Epithelial cell of prostate (primary cell): ENCODE data around the gene CCDC92B.
"Not testable (repeated sequence)": the region's sequence is repeated elsewhere in the genome, so short reads cannot be mapped to it uniquely, and the experiment has no call there.

Source experiments
- DNase-seq: peaks from one replicate; pipeline ENCODE4 v3.0.0-alpha.2; 2011; ENCODE audit warnings: low read depth, low spot score
- H3K27ac ChIP-seq: fragments of 450-650 bp; 2 replicates; pipeline ENCODE4 v1.5.1; 2017; ENCODE audit warnings: mild to moderate bottlenecking

Gene CCDC92B

DNA sequence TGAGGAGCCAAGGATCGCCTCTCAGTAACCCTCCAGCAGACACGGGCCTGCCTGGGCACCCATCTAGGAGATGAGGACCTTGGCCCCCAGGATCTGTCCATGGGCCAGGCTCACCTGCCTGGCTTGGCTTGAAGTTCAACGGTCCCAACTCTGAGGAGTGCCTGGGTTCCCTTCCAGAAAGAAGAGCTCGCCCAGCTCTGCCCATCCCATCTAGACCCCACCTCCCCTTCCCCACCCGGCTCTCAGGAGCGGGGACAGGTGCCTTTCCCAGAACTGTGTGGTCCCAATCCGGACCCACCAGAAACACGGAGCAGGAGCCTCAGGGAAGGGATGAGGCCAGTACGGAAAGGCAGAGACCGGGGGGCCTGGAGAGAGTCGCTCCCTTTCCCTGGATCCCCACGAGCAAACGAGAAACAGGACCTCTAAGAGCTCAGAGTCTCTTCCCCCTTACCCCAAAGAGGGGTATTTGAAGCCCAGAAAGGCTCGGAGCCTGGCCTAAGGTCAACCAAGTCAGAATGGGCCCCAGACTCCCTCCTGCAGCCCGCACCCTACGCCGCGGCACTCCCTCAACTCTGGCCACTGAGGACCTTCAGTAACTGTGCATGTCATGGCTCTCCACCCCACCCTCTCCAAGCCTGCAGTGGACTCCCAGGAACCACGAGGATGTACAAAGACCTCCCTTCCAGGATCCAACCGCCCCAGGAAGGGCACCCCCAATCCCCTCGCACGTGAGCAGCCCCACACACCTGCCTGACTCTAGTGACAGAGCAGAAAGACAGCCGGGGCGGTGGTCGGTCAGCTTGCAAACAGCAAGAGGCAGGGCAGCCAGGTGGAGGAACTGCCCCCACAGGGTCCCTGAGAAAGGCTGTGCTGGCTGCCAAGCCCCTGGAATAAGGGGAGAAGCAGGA lies 43.3 kb downstream of the CCDC92B start:
- DNase-seq, result no peak
- H3K27ac ChIP-seq, result no peak overlapping the region

- no peak for DNase-seq
- H3K27ac ChIP-seq, result no peak overlapping the region
These were observed 44.2 kb downstream of the CCDC92B start for GRCh38 chr17:2705263-2705662.

DNA sequence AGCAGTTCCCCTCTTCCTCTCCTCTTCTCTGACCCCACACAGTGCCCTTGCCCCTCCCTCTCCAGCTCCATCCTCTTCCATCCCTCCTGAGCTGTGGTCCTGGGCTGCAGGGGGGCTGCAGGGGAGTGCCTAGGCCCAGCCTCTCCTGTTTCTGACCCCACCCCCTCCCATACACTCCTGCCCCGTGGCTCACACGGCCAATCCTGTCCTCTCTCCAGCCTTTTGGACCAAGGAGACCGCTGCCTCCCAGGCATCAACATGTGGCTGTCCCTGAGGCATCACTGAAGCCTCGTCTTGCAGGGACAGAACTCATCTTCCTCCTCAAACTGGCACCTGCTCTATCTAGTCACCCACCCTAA lies 44.6 kb downstream of the CCDC92B start:
- no peak for DNase-seq
- no peak overlapping the region for H3K27ac ChIP-seq

DNA sequence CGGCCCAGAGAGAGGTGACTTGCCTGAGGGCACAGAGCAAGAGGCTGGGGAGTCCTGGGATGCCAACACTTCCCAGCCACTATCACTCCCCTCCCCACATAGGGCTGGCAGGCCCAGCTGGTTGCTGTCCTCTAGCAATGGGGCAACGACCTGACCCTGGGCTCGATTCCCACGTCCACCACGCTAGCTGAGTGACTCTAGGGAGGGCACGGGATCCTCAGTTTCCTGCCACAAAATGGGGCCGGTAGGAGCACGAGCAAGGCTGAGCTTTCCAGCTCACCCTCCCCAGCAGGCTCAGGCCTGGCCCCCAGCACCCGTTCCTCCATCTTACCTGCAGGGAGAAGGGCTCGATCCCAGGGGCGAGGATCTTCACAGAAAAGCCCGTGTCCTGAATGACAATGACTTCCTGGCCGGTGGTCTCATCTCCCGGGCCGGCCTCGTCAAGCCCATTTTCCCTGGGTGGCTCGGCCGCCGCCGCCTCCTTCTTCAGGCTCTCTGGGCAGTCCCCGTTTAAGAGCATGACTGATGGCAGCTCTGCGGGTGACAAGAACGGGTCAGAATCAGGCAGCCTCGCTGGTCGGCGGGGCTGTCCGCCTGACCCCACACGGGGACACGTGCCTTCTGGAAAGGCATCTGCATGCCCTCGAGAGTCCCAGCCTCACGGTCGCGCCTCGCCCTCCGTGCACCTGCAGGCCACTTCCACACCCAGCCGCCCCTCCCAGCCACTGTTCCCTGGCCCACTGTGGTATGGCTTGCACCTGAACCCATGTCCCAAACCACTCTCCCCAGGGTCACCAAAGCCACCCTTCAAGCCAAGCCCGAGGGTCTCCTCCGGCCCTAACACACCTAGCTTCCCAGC lies 45.2 kb downstream of the CCDC92B start:
- no peak for DNase-seq
- no peak overlapping the region for H3K27ac ChIP-seq

GRCh38 chr17:2703606-2704005 lies 45.8 kb downstream of the CCDC92B start:
- H3K27ac ChIP-seq, result no peak overlapping the region
- DNase-seq, result no peak

- DNase-seq, result no peak
- no peak overlapping the region for H3K27ac ChIP-seq
These were observed 46.3 kb downstream of the CCDC92B start for GRCh38 chr17:2703181-2703580.

GRCh38 chr17:2701996-2702741 lies 47.3 kb downstream of the CCDC92B start:
- H3K27ac ChIP-seq, result no peak overlapping the region
- no peak for DNase-seq

DNA sequence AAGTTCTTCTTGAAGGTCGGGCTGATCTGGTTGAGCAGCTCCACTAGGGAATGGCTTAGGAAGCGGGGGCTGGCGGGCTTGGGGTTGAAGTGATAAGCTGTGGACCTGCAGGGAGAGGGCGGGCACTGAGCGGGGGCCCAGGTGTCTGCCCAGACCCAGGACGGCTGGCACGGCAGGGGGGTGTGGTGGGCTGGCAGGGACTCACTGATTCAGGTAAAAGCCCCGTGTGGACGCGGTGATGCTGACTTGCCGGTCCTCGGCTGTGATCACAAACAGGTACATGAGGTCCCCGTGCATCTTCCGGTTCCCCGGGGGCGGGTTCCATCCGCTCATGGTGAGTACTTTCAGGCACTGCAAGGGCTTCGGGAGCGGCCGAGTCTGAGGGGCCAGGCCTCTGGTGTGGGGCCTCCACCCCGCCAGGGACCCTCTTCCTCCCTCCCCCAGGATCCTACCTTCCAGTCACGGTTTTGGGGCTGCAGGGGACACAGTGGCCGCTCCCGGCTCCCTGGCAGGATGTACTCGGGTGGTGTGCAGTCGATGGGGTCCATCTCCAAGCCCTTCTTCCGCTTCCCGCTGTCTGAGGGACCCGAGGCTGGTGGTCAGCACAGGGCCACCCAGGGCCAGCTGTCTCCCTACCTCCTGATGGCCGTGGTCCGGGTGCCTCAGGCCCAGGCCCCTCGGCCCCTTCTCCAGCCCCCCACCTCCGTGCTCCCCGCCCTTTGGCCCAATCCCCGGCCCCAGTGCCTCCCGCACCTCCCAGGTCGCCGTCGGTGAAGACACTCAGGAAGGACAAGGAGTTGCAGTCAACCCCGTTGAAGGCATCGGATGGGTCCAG lies 48.1 kb downstream of the CCDC92B start:
- no peak for DNase-seq
- H3K27ac ChIP-seq, result no peak overlapping the region

DNA sequence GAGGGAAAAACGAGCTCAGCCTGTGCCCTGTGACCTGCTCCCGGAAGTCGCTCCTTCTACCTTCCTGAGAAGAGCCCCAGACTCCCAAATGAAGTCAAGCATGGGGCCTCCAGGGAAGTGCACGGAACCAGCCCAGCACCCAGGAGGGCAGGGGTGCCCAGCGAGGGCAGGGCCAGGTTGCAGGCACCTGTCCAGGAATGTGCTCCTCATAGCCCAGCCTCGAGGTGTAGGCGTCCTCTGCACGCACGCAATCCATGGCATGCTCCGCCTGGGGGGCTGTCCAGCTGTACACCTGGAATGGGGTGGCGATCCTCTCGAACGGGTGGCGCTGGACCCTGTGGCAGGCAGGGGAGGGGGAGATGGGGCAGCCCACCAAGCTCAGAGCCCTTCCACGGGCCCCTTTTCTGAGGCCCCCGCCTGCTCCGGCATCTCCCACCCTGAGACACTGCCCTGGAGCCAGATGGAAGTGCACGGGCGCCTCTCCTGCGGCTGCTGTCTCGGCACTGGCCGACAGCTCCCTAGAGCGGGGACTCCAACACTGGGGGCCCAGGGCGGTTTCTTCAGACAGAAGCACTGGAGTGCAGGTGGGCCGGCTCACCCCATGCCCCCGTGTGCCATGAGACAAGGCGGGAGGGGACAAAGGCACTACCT lies 48.8 kb downstream of the CCDC92B start:
- no peak for DNase-seq
- no peak overlapping the region for H3K27ac ChIP-seq

DNA sequence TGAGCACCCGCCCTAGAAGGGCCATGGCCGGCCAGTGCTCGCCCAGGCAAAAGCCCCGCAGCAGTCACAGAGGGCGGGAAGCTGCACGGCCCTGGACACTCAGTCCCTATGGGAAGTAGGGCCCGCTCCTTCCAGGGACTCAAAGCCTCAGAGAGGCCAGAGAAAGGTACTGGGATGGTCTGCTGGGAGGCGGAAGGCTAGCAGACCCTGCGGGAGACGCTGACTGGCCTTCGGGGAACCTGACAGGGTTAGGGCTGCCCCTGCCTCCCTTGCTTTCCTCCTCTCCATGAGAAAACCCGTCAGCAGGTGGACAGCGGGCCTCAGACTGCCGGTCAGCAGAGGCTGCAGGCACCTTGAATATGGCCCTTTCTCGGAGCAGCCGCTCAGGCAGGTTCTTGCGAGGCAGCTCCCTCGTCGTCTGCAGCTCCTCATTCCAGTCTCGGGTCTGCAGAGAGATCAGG lies 49.4 kb downstream of the CCDC92B start:
- no peak for DNase-seq
- no peak overlapping the region for H3K27ac ChIP-seq

- not testable (repeated sequence) for DNase-seq, H3K27ac ChIP-seq
These were observed 50.1 kb downstream of the CCDC92B start for GRCh38 chr17:2699216-2699805.

GRCh38 chr17:2697611-2698162 lies 51.8 kb downstream of the CCDC92B start:
- no peak for DNase-seq
- H3K27ac ChIP-seq, result no peak overlapping the region

DNA sequence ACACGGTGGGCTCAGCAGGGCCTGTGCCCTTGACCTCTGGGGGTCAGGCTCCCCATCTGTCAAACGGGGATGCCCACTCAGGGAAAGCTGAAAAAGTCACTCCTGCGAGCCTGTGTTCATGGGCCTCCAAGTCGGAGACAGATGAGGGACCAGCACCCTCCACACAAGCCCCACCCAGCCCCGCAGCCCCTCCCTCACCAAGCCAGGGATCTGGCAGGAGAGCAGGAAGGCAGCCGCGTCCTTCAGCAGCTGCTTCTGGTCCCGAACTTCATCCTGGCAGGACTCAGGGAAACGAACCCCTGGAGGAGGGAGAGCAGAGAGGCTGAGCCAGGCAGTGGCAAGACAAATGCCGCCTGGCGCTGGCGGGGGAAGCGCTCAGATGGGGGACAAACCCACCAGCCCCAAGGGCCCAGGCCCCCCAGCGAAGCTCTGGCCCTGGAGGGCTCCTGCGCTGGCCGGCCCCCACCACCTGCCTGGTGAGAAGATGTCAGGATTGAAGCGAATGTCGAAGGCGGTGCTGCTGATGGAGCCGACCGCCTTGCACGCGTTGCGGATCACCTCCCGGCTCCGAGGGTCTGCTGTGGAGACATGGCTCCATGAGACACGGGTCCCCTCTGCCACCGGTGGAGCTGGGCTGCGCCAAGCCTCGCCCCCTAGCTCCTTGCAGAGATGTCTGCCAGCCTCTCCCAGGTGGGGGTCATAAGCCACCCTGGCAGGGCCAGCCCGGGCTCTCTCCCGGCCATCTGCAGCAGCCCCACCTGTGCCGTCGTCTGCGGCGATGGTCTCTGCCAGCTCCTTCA lies 53.3 kb downstream of the CCDC92B start:
- no peak for DNase-seq

GRCh38 chr17:2695243-2695960 lies 54.0 kb downstream of the CCDC92B start:
- no peak overlapping the region for H3K27ac ChIP-seq
- DNase-seq, result no peak

More for the DNA sequence above, 53.3 kb downstream of the CCDC92B start:
- no peak overlapping the region for H3K27ac ChIP-seq

DNA sequence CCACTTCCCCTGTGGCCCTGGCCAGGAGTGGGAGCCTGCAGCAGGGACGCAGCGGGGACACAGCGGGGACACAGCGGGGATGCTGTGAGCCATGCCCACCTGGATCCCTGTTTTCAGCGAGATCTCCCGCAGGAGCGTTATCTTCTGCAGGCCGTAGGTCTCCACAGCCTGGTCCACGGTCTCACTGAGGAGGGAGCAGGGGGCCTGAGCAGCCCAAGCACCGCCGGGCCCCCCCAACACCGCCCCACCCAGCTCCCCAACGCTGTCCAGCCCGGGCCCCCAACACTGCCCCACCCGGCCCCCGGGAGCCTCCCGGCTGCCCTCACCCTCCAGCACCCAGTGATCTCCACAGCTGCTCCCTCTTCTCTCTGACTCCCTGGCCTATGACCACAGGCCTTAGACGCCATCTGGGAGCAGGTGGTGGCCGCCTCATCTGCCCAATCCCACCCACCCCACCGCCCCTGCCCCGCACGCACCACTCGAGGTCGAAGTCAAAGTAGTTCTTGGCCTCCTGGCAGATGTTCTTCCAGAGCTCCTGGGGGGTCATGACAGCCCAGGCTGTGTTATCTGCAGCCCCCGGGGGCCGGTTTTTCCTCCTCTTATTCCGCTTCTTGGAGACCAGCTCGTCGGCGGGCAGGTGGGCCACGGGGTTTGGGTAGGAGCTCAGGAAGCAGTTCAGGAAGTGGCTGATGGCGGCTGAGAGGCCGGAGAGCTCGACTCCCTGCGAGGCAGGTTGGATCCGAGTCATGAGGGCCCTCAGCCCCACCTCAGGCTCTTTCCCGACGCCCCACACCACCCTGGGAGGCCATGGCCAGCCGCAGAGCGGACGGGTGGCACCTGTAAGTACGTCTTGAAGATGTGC lies 54.8 kb downstream of the CCDC92B start:
- no peak overlapping the region for H3K27ac ChIP-seq
- DNase-seq, result no peak
